A673 (cell line): Measurements from ENCODE around the gene BRD7.

Experiments used
- EZH2 ChIP-seq: fragments of 200-600 bp; sonication (generic); IDR thresholded peaks from 2 replicates; pipeline ENCODE4 v1.6.1; 2017; ENCODE audit warnings: borderline replicate concordance, low read depth, mild to moderate bottlenecking, mixed read lengths, antibody characterized with exemption, low read length; ENCODE audit not compliant: poor library complexity, severe bottlenecking
- TF ChIP-seq, protein P1 (sequence below): fragments of 300-800, 200-600 bp; sonication (generic); conservative IDR thresholded peaks from 2 replicates; pipeline ENCODE4 v1.5.1; 2017; ENCODE audit warnings: low read depth, mild to moderate bottlenecking, antibody characterized with exemption, low read length, moderate library complexity, mixed read lengths

DNA sequence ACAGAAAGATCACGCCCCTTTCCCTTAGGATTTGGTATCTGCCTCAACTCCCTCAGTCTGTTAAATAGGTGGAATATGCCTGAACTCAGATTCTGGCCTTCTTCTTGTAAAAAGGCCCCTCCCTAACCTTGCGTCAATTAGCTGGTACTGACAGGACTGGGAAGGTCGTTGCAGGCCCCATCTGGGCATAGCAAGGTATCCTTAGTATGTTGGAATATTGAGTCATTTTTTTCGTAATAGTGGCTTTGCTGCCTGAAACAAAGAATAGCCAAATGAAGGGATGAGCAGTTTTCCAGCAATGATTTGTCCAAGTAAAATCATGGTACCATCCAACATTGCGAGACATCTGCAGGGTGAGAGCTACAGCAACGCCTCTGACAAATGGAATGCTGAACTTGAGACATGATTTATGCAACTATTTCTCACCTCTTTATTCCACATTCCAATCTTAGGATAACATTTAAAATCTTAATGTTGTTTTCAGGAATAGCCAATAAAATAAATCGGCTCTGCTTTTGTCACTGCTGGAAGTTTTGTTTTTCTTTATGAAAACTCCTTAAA, 39.3 kb upstream of the BRD7 start:
- TF ChIP-seq, protein P1, sequence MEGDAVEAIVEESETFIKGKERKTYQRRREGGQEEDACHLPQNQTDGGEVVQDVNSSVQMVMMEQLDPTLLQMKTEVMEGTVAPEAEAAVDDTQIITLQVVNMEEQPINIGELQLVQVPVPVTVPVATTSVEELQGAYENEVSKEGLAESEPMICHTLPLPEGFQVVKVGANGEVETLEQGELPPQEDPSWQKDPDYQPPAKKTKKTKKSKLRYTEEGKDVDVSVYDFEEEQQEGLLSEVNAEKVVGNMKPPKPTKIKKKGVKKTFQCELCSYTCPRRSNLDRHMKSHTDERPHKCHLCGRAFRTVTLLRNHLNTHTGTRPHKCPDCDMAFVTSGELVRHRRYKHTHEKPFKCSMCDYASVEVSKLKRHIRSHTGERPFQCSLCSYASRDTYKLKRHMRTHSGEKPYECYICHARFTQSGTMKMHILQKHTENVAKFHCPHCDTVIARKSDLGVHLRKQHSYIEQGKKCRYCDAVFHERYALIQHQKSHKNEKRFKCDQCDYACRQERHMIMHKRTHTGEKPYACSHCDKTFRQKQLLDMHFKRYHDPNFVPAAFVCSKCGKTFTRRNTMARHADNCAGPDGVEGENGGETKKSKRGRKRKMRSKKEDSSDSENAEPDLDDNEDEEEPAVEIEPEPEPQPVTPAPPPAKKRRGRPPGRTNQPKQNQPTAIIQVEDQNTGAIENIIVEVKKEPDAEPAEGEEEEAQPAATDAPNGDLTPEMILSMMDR, result no peak
- TF ChIP-seq EZH2, result no peak
